HepG2 (cell line): ENCODE measurements around the gene MBOAT7. TPM values are rescaled to one million over a fixed set of nuclear protein-coding genes. Genes with fewer than 3 reads are reported as not detected.
A peak's percentile ranks its signal among the peaks of the same experiment; 100 is the strongest.

Experiments
- BCL6 ChIP-seq: IDR thresholded peaks from 2 replicates; pipeline ENCODE4 v1.6.1; 2016; ENCODE audit warnings: missing genetic modification reagents, missing compliant biosample characterization
- EHMT2 ChIP-seq: fragments of 200-600 bp; sonication (generic); IDR thresholded peaks from 2 replicates; pipeline ENCODE4 v1.7.0; 2017; ENCODE audit warnings: antibody characterized with exemption, low read depth, low read length, borderline replicate concordance
- KDM5A ChIP-seq: fragments of 200-600 bp; sonication (generic); IDR thresholded peaks from 2 replicates; pipeline ENCODE4 v1.7.0; 2018; ENCODE audit warnings: antibody characterized with exemption, mild to moderate bottlenecking, low read length, borderline replicate concordance
- NAIF1 ChIP-seq: sonication (generic); formaldehyde crosslinking; IDR thresholded peaks from 2 replicates; pipeline ENCODE4 v1.5.0; 2020; ENCODE audit warnings: mild to moderate bottlenecking, missing genetic modification reagents, borderline replicate concordance
- POLR2AphosphoS2 ChIP-seq: IDR thresholded peaks from 2 replicates; pipeline ENCODE4 v1.6.1; 2011; ENCODE audit warnings: low read depth, low read length, improper control_type of control experiment
- RAD21 ChIP-seq: fragments of 450-650 bp; formaldehyde crosslinking; IDR thresholded peaks from 2 replicates; pipeline ENCODE4 v1.5.0; 2020; ENCODE audit warnings: mild to moderate bottlenecking
- SETDB1 ChIP-seq: sonication (generic); formaldehyde crosslinking; IDR thresholded peaks from 2 replicates; pipeline ENCODE4 v1.5.1; 2020; ENCODE audit warnings: missing genetic modification reagents, mild to moderate bottlenecking, borderline replicate concordance
- SMARCC2 ChIP-seq: fragments of 450-650 bp; IDR thresholded peaks from 2 replicates; pipeline ENCODE4 v1.6.1; 2017; ENCODE audit warnings: antibody characterized with exemption, mild to moderate bottlenecking
- U2AF2 ChIP-seq: fragments of 200-400 bp; formaldehyde crosslinking; IDR thresholded peaks from 2 replicates; pipeline ENCODE4 v1.6.1; 2017; ENCODE audit warnings: low read depth, mild to moderate bottlenecking, low read length
- ZFX ChIP-seq: sonication (generic); formaldehyde crosslinking; IDR thresholded peaks from 2 replicates; pipeline ENCODE4 v1.4.0; 2020; ENCODE audit warnings: mild to moderate bottlenecking, low read depth, missing genetic modification reagents, moderate library complexity
- ZNF660 ChIP-seq: sonication (generic); formaldehyde crosslinking; IDR thresholded peaks from 2 replicates; pipeline ENCODE4 v1.5.1; 2020; ENCODE audit warnings: mild to moderate bottlenecking, low read depth, missing genetic modification reagents, borderline replicate concordance
- ZZZ3 ChIP-seq: sonication (generic); formaldehyde crosslinking; IDR thresholded peaks from 2 replicates; pipeline ENCODE4 v1.4.0; 2020; ENCODE audit warnings: missing genetic modification reagents, mild to moderate bottlenecking, borderline replicate concordance
- polyA plus RNA-seq, 8 experiments: library from polyadenylated mRNA; depleted of rRNA in 3 of 8; stranded (reverse) in 7 of 8; unstranded in 1 of 8; fragments of >200 nt; fragmentation: Illumina TruSeq in 4 of 8; extraction: Trizol in 4 of 8; gene quantifications; 2 replicates each; pipeline versions ENCODE4 v1.2.1 to v1.2.3, GENCODE V29; 2011 to 2016; ENCODE audit warnings: low read depth in 4 of 8, missing spikeins in 1 of 8, mixed read lengths in 1 of 8; ENCODE audit not compliant: insufficient read depth in 1 of 8
- total RNA-seq, 5 experiments: library from RNA; depleted of rRNA; stranded (reverse); fragments of >200 nt; fragmentation: Illumina TruSeq; extraction: Trizol; gene quantifications; 2 replicates each; pipeline ENCODE4 v1.2.3, GENCODE V29; 2016; ENCODE audit warnings: low read depth in 1 of 5
- TF ChIP-seq, protein P1 (sequence below): sonication (generic); formaldehyde crosslinking; IDR thresholded peaks from 2 replicates; pipeline ENCODE4 v1.4.0; 2020; ENCODE audit warnings: missing genetic modification reagents, borderline replicate concordance
- TF ChIP-seq, protein P2 (sequence below): sonication (generic); formaldehyde crosslinking; IDR thresholded peaks from 2 replicates; pipeline ENCODE4 v1.5.0; 2020; ENCODE audit warnings: mild to moderate bottlenecking, missing genetic modification reagents, borderline replicate concordance
- TF ChIP-seq, protein P3 (sequence below): sonication (generic); formaldehyde crosslinking; IDR thresholded peaks from 2 replicates; pipeline ENCODE4 v1.5.0; 2020; ENCODE audit warnings: missing genetic modification reagents
- TF ChIP-seq, protein P4 (sequence below), 2 experiments: sonication (generic) in 1 of 2; formaldehyde crosslinking in 1 of 2; IDR thresholded peaks; 2 replicates each; pipeline versions ENCODE4 v1.4.0 to v1.6.1; 2016 to 2020; ENCODE audit warnings: borderline replicate concordance in 1 of 2, low read depth in 1 of 2, mild to moderate bottlenecking in 1 of 2, missing genetic modification reagents in 1 of 2

The MBOAT7 gene
- total and polyA plus RNA-seq, 2 of the 13 experiments (the other 11 are each of a cell fraction or from before 2014, with no cell fraction given) = 22.2 to 25.5 TPM

DNA sequence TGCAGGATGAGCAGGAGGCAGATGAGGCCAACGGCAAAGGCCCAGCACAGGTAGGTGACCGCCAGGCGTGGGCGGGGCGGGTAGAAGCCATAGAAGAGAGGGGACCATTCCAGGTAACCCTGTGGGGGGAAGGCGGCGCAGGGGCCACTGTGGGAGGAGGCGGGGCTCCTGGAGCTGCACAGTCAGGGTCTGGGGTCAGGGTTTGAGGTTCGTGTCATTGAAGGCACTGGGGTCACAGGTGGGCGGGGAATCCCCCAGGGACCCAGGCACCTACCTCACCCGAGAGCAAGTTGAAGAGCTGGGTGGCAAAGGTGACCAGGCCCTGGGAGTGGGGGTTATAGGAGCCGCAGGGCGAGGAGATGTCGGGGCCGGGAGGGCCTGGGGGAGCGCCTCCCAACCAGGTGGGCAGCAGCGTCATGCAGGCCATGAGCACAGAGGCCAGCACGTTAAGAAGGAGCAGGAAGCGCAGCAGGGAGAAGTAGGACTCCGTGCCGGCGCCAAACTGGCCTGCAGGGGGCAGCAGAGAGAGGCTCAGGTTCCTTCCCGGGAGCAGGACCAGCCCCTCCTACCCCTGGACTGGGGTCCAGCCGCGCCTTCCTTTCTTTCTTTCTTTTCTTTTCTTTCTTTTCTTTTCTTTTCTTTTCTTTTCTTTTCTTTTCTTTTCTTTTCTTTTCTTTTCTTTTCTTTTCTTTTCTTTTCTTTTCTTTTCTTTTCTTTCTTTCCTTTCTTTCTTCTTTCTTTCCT lies 21.0 kb downstream of the MBOAT7 start (continued):
- no peak for TF ChIP-seq SMARCC2
- 0 out of 2 replicates have a peak, but pooled peaks have one; percentile 25 for TF ChIP-seq ZFX (CRISPR knock-in tag)
- TF ChIP-seq U2AF2 = peak; percentile 93
- TF ChIP-seq, protein P1, sequence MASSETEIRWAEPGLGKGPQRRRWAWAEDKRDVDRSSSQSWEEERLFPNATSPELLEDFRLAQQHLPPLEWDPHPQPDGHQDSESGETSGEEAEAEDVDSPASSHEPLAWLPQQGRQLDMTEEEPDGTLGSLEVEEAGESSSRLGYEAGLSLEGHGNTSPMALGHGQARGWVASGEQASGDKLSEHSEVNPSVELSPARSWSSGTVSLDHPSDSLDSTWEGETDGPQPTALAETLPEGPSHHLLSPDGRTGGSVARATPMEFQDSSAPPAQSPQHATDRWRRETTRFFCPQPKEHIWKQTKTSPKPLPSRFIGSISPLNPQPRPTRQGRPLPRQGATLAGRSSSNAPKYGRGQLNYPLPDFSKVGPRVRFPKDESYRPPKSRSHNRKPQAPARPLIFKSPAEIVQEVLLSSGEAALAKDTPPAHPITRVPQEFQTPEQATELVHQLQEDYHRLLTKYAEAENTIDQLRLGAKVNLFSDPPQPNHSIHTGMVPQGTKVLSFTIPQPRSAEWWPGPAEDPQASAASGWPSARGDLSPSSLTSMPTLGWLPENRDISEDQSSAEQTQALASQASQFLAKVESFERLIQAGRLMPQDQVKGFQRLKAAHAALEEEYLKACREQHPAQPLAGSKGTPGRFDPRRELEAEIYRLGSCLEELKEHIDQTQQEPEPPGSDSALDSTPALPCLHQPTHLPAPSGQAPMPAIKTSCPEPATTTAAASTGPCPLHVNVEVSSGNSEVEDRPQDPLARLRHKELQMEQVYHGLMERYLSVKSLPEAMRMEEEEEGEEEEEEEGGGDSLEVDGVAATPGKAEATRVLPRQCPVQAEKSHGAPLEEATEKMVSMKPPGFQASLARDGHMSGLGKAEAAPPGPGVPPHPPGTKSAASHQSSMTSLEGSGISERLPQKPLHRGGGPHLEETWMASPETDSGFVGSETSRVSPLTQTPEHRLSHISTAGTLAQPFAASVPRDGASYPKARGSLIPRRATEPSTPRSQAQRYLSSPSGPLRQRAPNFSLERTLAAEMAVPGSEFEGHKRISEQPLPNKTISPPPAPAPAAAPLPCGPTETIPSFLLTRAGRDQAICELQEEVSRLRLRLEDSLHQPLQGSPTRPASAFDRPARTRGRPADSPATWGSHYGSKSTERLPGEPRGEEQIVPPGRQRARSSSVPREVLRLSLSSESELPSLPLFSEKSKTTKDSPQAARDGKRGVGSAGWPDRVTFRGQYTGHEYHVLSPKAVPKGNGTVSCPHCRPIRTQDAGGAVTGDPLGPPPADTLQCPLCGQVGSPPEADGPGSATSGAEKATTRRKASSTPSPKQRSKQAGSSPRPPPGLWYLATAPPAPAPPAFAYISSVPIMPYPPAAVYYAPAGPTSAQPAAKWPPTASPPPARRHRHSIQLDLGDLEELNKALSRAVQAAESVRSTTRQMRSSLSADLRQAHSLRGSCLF (CRISPR knock-in tag) = no peak
- TF ChIP-seq BCL6 (CRISPR knock-in tag) = no peak
- no peak for TF ChIP-seq SETDB1
- TF ChIP-seq KDM5A = no peak
- TF ChIP-seq ZNF660 (CRISPR knock-in tag) = no peak
- TF ChIP-seq, protein P2, sequence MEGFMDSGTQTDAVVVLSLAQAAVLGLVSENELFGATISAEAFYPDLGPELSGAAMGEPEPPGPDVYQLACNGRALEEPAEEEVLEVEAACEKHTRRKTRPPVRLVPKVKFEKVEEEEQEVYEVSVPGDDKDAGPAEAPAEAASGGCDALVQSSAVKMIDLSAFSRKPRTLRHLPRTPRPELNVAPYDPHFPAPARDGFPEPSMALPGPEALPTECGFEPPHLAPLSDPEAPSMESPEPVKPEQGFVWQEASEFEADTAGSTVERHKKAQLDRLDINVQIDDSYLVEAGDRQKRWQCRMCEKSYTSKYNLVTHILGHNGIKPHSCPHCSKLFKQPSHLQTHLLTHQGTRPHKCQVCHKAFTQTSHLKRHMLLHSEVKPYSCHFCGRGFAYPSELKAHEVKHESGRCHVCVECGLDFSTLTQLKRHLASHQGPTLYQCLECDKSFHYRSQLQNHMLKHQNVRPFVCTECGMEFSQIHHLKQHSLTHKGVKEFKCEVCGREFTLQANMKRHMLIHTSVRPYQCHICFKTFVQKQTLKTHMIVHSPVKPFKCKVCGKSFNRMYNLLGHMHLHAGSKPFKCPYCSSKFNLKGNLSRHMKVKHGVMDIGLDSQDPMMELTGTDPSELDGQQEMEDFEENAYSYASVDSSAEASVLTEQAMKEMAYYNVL (CRISPR knock-in tag) = no peak
- TF ChIP-seq, protein P3, sequence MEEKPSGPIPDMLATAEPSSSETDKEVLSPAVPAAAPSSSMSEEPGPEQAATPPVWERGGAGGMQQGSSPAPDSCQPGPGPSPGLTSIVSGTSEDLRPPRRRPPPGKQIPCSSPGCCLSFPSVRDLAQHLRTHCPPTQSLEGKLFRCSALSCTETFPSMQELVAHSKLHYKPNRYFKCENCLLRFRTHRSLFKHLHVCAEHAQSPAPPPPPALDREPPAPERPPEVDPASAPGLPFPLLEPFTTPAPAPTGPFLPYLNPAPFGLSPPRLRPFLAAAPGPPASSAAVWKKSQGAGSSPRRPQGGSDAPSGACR (CRISPR knock-in tag) = no peak
- TF ChIP-seq, protein P4, sequence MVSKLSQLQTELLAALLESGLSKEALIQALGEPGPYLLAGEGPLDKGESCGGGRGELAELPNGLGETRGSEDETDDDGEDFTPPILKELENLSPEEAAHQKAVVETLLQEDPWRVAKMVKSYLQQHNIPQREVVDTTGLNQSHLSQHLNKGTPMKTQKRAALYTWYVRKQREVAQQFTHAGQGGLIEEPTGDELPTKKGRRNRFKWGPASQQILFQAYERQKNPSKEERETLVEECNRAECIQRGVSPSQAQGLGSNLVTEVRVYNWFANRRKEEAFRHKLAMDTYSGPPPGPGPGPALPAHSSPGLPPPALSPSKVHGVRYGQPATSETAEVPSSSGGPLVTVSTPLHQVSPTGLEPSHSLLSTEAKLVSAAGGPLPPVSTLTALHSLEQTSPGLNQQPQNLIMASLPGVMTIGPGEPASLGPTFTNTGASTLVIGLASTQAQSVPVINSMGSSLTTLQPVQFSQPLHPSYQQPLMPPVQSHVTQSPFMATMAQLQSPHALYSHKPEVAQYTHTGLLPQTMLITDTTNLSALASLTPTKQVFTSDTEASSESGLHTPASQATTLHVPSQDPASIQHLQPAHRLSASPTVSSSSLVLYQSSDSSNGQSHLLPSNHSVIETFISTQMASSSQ (IDR thresholded peaks at IDR 0.05; ENCODE audit: low read depth) = no peak
- TF ChIP-seq, protein P4 (CRISPR knock-in tag; IDR thresholded peaks at IDR 0.05; ENCODE audit: borderline replicate concordance) = no peak
- TF ChIP-seq RAD21 (CRISPR knock-in tag) = peak; percentile 42; the same call in 1 of the 2 replicates
- TF ChIP-seq NAIF1 (CRISPR knock-in tag) = no peak
- no peak for TF ChIP-seq POLR2AphosphoS2
- no peak for TF ChIP-seq EHMT2
- no peak for TF ChIP-seq ZZZ3 (CRISPR knock-in tag)
